ENCODE data around the gene ESAM.

DNA sequence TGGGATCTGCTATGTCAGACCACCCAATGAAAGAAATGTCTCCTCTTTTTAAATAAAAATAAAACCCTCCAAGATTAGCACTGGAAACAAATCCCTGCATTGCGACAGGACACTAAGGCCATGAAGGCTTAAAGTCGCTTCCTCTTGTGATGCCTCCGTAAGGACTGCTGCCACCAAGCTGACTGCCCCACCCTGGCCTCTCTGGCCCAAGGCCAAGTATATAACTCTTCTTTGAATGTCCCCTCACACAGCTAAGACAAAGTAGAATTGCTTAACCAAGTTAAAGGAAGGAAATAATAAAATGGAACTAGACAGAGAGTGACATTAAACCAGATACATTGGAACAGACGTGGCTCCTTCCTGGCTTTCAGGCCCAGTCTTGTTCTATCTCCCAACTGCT is 29.9 kb downstream of the ESAM start:
- TF ChIP-seq POLR2A (IDR thresholded peaks at IDR 0.05; ENCODE audit: low read depth, low read length) (no peak), RFX5 (IDR thresholded peaks at IDR 0.05; ENCODE audit: low read depth, low read length) (no peak)
- TF ChIP-seq, protein P1, sequence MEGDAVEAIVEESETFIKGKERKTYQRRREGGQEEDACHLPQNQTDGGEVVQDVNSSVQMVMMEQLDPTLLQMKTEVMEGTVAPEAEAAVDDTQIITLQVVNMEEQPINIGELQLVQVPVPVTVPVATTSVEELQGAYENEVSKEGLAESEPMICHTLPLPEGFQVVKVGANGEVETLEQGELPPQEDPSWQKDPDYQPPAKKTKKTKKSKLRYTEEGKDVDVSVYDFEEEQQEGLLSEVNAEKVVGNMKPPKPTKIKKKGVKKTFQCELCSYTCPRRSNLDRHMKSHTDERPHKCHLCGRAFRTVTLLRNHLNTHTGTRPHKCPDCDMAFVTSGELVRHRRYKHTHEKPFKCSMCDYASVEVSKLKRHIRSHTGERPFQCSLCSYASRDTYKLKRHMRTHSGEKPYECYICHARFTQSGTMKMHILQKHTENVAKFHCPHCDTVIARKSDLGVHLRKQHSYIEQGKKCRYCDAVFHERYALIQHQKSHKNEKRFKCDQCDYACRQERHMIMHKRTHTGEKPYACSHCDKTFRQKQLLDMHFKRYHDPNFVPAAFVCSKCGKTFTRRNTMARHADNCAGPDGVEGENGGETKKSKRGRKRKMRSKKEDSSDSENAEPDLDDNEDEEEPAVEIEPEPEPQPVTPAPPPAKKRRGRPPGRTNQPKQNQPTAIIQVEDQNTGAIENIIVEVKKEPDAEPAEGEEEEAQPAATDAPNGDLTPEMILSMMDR (IDR thresholded peaks at IDR 0.05 in 2 of 3, conservative IDR thresholded peaks at IDR 0.05 in 1 of 3; ENCODE audit: control insufficient read depth in 2 of 3, extremely low read depth in 1 of 3, insufficient read depth in 1 of 3, low read depth in 3 of 3, low read length in 3 of 3): no peak

Data from GM12878 (cell line).